CD4-positive, CD25-positive, alpha-beta regulatory T cell (primary cell): ENCODE measurements around the gene NCOR1. TPM values are rescaled to one million over a fixed set of nuclear protein-coding genes. Genes with fewer than 3 reads are reported as not detected.
"Not testable (repeated sequence)": the region's sequence is repeated elsewhere in the genome, so short reads cannot be mapped to it uniquely, and the experiment has no call there.

Source experiments
- ATAC-seq, 2 donors: fragments of 150-1000 bp; cut with Tn5 transposase; one replicate each; pipeline ENCODE4 v1.10.0; 2021; ENCODE audit warnings: low read depth in 2 of 2, moderate number of reproducible peaks in 2 of 2, moderate library complexity in 1 of 2
- DNase-seq, 3 donors: peaks; one replicate each; pipeline versions ENCODE4 v3.0.0 to v3.0.0-alpha.2; 2012 to 2022; ENCODE audit warnings: mixed read lengths in 1 of 3
- H3K27ac ChIP-seq: one replicate; pipeline ENCODE4 v1.7.0; 2013; ENCODE audit warnings: mild to moderate bottlenecking, low read length; ENCODE audit not compliant: insufficient read depth, poor library complexity, severe bottlenecking
- H3K27me3 ChIP-seq: one replicate; pipeline ENCODE4 v1.7.0; 2013; ENCODE audit warnings: low read length; ENCODE audit not compliant: control insufficient read depth, insufficient read depth
- H3K36me3 ChIP-seq: one replicate; pipeline ENCODE4 v1.7.0; 2013; ENCODE audit warnings: mild to moderate bottlenecking, low read length, moderate library complexity; ENCODE audit not compliant: control insufficient read depth, insufficient read depth
- H3K4me1 ChIP-seq: 2 replicates; pipeline ENCODE4 v1.7.0; 2013; ENCODE audit warnings: mild to moderate bottlenecking, low read length; ENCODE audit not compliant: insufficient read depth, control insufficient read depth, poor library complexity, severe bottlenecking
- H3K4me3 ChIP-seq: one replicate; pipeline ENCODE4 v1.7.0; 2013; ENCODE audit warnings: low read depth, mild to moderate bottlenecking, low read length, moderate library complexity
- H3K9me3 ChIP-seq, 2 experiments: 1 replicate in 1 of 2; 2 replicates in 1 of 2; pipeline ENCODE4 v1.7.0; 2013; ENCODE audit warnings: low read length in 2 of 2, mild to moderate bottlenecking in 1 of 2, moderate library complexity in 1 of 2; ENCODE audit not compliant: control insufficient read depth in 2 of 2
- H3K27ac Mint-ChIP-seq, 3 donors: one replicate each; pipeline ENCODE4 v1.8.0; 2020 to 2022; ENCODE audit warnings: mild to moderate bottlenecking in 3 of 3, mixed read lengths in 3 of 3, moderate library complexity in 2 of 3
- H3K27me3 Mint-ChIP-seq: one replicate; pipeline ENCODE4 v1.8.0; 2022; ENCODE audit warnings: mild to moderate bottlenecking, mixed read lengths
- H3K36me3 Mint-ChIP-seq: one replicate; pipeline ENCODE4 v1.8.0; 2020; ENCODE audit warnings: mixed read lengths
- H3K4me1 Mint-ChIP-seq, 4 donors: one replicate each; pipeline ENCODE4 v1.8.0; 2020 to 2022; ENCODE audit warnings: mixed read lengths in 4 of 4, mild to moderate bottlenecking in 1 of 4
- H3K4me3 Mint-ChIP-seq, 4 donors: one replicate each; pipeline ENCODE4 v1.8.0; 2020 to 2022; ENCODE audit warnings: mild to moderate bottlenecking in 4 of 4, mixed read lengths in 4 of 4, moderate library complexity in 3 of 4
- H3K9me3 Mint-ChIP-seq, 7 donors: one replicate each; pipeline ENCODE4 v1.8.0; 2020 to 2022; ENCODE audit warnings: mixed read lengths in 7 of 7, mild to moderate bottlenecking in 3 of 7, moderate library complexity in 2 of 7
- polyA plus RNA-seq, 4 donors: library from polyadenylated mRNA; unstranded; fragments of 300-500 nt; fragmentation: Illumina TruSeq; gene quantifications; one replicate each; pipeline ENCODE4 v1.2.3, GENCODE V29; 2021
- total RNA-seq: library from RNA; stranded (reverse); gene quantifications from one replicate; pipeline ENCODE4 v1.2.3, GENCODE V29; 2022

NCOR1 gene
- total and polyA plus RNA-seq, 5 donors from 2014 or later = 65.8 to 216 (median 67.3) TPM

GRCh38 chr17:16145319-16145890 lies 69.9 kb downstream of the NCOR1 start:
- not testable (repeated sequence) for H3K4me3 Mint-ChIP-seq, H3K9me3 Mint-ChIP-seq, H3K27ac ChIP-seq, H3K27me3 ChIP-seq, ATAC-seq, H3K9me3 ChIP-seq, H3K27me3 Mint-ChIP-seq, H3K27ac Mint-ChIP-seq, H3K4me1 ChIP-seq, DNase-seq, H3K4me3 ChIP-seq
- H3K36me3 ChIP-seq = peaks cover 77% of the 10 kb centered on the region
- Mint-ChIP-seq H3K36me3 (peaks cover 47% of the 10 kb centered on the region), H3K4me1 (peaks cover 0 to 11% (median 4%) of the 10 kb centered on the region in 4 donors)

DNA sequence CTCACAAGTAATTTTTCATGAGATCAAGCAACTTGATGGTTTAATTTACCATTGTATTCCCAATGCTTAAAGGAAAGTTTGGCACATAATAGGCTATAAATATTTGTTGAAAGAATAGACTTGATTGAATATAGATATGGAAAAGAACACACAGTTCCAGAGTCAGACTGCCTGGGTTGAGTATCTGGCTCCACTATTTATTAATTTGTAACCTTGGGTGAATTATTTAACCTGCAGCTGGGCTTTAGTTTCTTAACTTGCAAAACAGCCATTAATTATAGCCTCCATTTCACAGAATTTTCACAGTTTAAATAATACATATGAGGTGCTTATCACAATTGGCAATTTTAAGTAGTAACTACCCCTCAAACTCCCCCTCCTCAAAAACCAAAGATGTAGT lies 73.6 kb downstream of the NCOR1 start:
- ATAC-seq = no peak
- no peaks in the 10 kb centered on the region for H3K27me3 ChIP-seq
- H3K27ac ChIP-seq = no peak overlapping the region
- H3K27ac Mint-ChIP-seq = peak overlapping the region in 1 of 3 donors; percentile 88
- no peak overlapping the region for H3K4me3 ChIP-seq
- DNase-seq = no peak
- no peak overlapping the region for H3K4me3 Mint-ChIP-seq
- H3K4me1 Mint-ChIP-seq = peaks cover 0 to 11% (median 3%) of the 10 kb centered on the region in 4 donors
- H3K36me3 ChIP-seq = peaks cover 79% of the 10 kb centered on the region
- H3K4me1 ChIP-seq = no peaks in the 10 kb centered on the region
- H3K9me3 ChIP-seq = no peaks in the 10 kb centered on the region
- H3K9me3 Mint-ChIP-seq = no peaks in the 10 kb centered on the region
- no peaks in the 10 kb centered on the region for H3K27me3 Mint-ChIP-seq
- peaks cover 32% of the 10 kb centered on the region for H3K36me3 Mint-ChIP-seq

GRCh38 chr17:16140854-16141253 lies 74.5 kb downstream of the NCOR1 start:
- no peaks in the 10 kb centered on the region for H3K27me3 Mint-ChIP-seq
- H3K9me3 ChIP-seq = no peaks in the 10 kb centered on the region
- peaks cover 0 to 11% (median 3%) of the 10 kb centered on the region in 4 donors for H3K4me1 Mint-ChIP-seq
- H3K4me3 ChIP-seq = no peak overlapping the region
- H3K4me1 ChIP-seq = no peaks in the 10 kb centered on the region
- no peaks in the 10 kb centered on the region for H3K27me3 ChIP-seq
- H3K4me3 Mint-ChIP-seq = no peak overlapping the region
- no peak overlapping the region for H3K27ac ChIP-seq
- no peaks in the 10 kb centered on the region for H3K9me3 Mint-ChIP-seq
- H3K36me3 Mint-ChIP-seq = peaks cover 29% of the 10 kb centered on the region
- ATAC-seq = no peak
- H3K36me3 ChIP-seq = peaks cover 78% of the 10 kb centered on the region
- peak overlapping the region in 1 of 3 donors; percentile 20 for H3K27ac Mint-ChIP-seq
- no peak for DNase-seq

- Mint-ChIP-seq H3K4me1 (peaks cover 0 to 10% (median 7%) of the 10 kb centered on the region in 4 donors), H3K9me3 (no peaks in the 10 kb centered on the region), H3K27me3 (no peaks in the 10 kb centered on the region), H3K27ac (peak overlapping the region in 2 of 3 donors; percentile 26 to 56), H3K36me3 (peaks cover 35% of the 10 kb centered on the region), H3K4me3 (no peak overlapping the region)
- DNase-seq = no peak
- H3K27me3 ChIP-seq = no peaks in the 10 kb centered on the region
- H3K36me3 ChIP-seq = peaks cover 69% of the 10 kb centered on the region
- no peak overlapping the region for H3K4me3 ChIP-seq
- ATAC-seq = no peak
- no peaks in the 10 kb centered on the region for H3K9me3 ChIP-seq
- no peak overlapping the region for H3K27ac ChIP-seq
- no peaks in the 10 kb centered on the region for H3K4me1 ChIP-seq
Measured at GRCh38 chr17:16135461-16135860, 79.9 kb downstream of the NCOR1 start.

- H3K27me3 ChIP-seq = no peaks in the 10 kb centered on the region
- Mint-ChIP-seq H3K36me3 (peaks cover 47% of the 10 kb centered on the region), H3K27me3 (no peaks in the 10 kb centered on the region), H3K4me3 (no peak overlapping the region), H3K27ac (no peak overlapping the region), H3K9me3 (no peaks in the 10 kb centered on the region), H3K4me1 (peaks cover 0 to 16% (median 5%) of the 10 kb centered on the region in 4 donors)
- no peak overlapping the region for H3K4me3 ChIP-seq
- H3K36me3 ChIP-seq = peaks cover 54% of the 10 kb centered on the region
- no peak for ATAC-seq
- H3K4me1 ChIP-seq = no peaks in the 10 kb centered on the region
- no peaks in the 10 kb centered on the region for H3K9me3 ChIP-seq
- no peak for DNase-seq
- no peak overlapping the region for H3K27ac ChIP-seq
Measured at GRCh38 chr17:16131593-16131992, 83.7 kb downstream of the NCOR1 start.

GRCh38 chr17:16129441-16130205 lies 85.7 kb downstream of the NCOR1 start:
- Mint-ChIP-seq H3K27ac (peak overlapping the region in 2 of 3 donors; percentile 38 to 42), H3K27me3 (no peaks in the 10 kb centered on the region), H3K4me3 (no peak overlapping the region), H3K9me3 (no peaks in the 10 kb centered on the region), H3K36me3 (peaks cover 44% of the 10 kb centered on the region), H3K4me1 (peaks cover 0 to 17% (median 5%) of the 10 kb centered on the region in 4 donors)
- Histone ChIP-seq H3K4me3 (no peak overlapping the region), H3K9me3 (no peaks in the 10 kb centered on the region), H3K27ac (no peak overlapping the region), H3K27me3 (no peaks in the 10 kb centered on the region), H3K36me3 (peaks cover 51% of the 10 kb centered on the region), H3K4me1 (no peaks in the 10 kb centered on the region)
- no peak for DNase-seq
- ATAC-seq = no peak

DNA sequence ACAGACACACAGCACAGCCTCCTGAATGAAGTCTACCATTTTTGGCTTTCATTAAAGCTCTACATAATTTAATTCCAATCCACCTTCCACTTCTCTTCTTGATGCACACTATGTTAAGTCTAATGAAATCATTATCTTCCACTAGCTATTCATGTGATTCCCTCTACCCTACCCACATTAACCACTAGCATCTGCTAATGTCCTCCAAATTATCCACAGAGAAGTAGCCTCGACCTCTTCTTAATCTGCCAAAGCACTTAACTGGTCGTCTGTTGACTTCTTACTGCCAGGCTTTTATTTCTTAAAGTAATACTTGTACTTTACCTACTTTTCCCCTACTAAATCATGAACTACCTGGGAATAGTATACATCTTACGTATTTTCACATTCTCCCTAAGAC lies 91.8 kb downstream of the NCOR1 start:
- Mint-ChIP-seq H3K36me3 (peaks cover 59% of the 10 kb centered on the region), H3K4me1 (peaks cover 5 to 24% (median 7%) of the 10 kb centered on the region in 4 donors), H3K27ac (peak overlapping the region in 2 of 3 donors; percentile 1 to 10)

More for the DNA sequence above, 91.8 kb downstream of the NCOR1 start:
- Mint-ChIP-seq H3K9me3 (peaks cover 0 to 3% (median 0%) of the 10 kb centered on the region in 7 donors), H3K4me3 (no peak overlapping the region), H3K27me3 (no peaks in the 10 kb centered on the region)
- H3K27ac ChIP-seq = no peak overlapping the region
- DNase-seq (no peak), ATAC-seq (no peak)
- H3K4me3 ChIP-seq = no peak overlapping the region
- H3K4me1 ChIP-seq = no peaks in the 10 kb centered on the region
- H3K27me3 ChIP-seq = no peaks in the 10 kb centered on the region
- H3K36me3 ChIP-seq = peaks cover 75% of the 10 kb centered on the region
- H3K9me3 ChIP-seq = no peaks in the 10 kb centered on the region
